Measurements from ENCODE around the gene FGFR1OP2. TPM values are rescaled to one million over a fixed set of nuclear protein-coding genes. Genes with fewer than 3 reads are reported as not detected.

Gene FGFR1OP2
- total RNA-seq, 2 experiments from 2014 or later = 42.4 to 45.0 TPM

DNA sequence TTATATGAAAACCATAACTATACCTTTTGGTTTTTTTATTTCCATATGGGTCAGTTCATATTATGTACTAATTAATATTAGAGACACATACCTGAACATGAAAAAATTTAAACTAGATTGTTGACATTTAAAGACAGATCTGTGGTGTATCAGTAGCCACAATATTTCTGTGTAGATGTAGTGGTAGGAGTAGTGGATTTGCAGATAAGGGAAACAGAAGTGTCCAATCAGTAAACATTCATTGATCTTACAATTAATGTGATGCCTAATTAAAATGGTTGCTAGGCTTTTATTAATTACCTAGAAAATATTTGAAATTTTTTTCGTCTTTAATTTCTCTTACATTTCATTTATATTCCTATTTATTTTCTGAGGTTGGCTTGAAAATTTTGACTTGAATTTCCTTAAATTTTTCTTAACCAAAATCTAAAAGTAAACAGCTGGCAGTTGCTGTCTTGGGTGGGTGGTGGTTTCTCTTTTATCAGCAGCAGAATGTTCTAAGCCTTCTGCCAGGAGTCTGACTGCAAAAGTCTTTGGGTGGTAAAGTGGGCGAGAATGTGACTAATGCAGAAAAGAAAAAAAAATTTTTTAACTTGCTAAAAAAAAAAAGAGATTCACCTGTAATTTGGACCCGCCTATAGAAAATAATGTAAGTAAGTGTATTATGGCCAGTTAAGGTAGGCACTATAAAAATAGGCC, 2.4 kb downstream of the FGFR1OP2 start:
- no peak for TF ChIP-seq EZH2phosphoT487 (IDR thresholded peaks at IDR 0.05; ENCODE audit: borderline replicate concordance, low read depth, low read length)
- TF ChIP-seq, protein P1, sequence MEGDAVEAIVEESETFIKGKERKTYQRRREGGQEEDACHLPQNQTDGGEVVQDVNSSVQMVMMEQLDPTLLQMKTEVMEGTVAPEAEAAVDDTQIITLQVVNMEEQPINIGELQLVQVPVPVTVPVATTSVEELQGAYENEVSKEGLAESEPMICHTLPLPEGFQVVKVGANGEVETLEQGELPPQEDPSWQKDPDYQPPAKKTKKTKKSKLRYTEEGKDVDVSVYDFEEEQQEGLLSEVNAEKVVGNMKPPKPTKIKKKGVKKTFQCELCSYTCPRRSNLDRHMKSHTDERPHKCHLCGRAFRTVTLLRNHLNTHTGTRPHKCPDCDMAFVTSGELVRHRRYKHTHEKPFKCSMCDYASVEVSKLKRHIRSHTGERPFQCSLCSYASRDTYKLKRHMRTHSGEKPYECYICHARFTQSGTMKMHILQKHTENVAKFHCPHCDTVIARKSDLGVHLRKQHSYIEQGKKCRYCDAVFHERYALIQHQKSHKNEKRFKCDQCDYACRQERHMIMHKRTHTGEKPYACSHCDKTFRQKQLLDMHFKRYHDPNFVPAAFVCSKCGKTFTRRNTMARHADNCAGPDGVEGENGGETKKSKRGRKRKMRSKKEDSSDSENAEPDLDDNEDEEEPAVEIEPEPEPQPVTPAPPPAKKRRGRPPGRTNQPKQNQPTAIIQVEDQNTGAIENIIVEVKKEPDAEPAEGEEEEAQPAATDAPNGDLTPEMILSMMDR (conservative IDR thresholded peaks at IDR 0.05; ENCODE audit: low read length) = no peak
- peak; percentile 18 for DNase-seq (ENCODE audit: low spot score)
- Histone ChIP-seq H3K4me2 (ENCODE audit: low read length) (peak overlapping the region; percentile 65), H3K36me3 (ENCODE audit: insufficient read depth, low read length) (peaks cover under 1% of the 10 kb centered on the region; the same call in 1 of the 2 replicates), H3K4me1 (ENCODE audit: insufficient read depth, low read length, poor library complexity, severe bottlenecking) (peaks cover 46% of the 10 kb centered on the region), H3K79me2 (ENCODE audit: insufficient read depth, low read depth, low read length) (peaks cover 94% of the 10 kb centered on the region), H3K27ac (ENCODE audit: low read depth, low read length, poor library complexity, severe bottlenecking) (peak overlapping the region; percentile 79), H2AFZ (ENCODE audit: low read length) (no peak overlapping the region), H4K20me1 (ENCODE audit: insufficient read depth, low read length) (peaks cover 34% of the 10 kb centered on the region), H3K9me2 (ENCODE audit: insufficient read depth, low read length) (no peaks in the 10 kb centered on the region), H3K4me3 (ENCODE audit: low read depth, low read length, poor library complexity, severe bottlenecking) (peak overlapping the region; percentile 89), H3K9me3 (ENCODE audit: low read length) (no peaks in the 10 kb centered on the region; the same call in 1 of the 2 replicates)
- CTCF ChIA-PET (ENCODE audit: unreplicated experiment) = no interaction called here
- intact Hi-C loops (cut with micrococcal nuclease; ENCODE audit: unreplicated experiment) = no loop called here
- no TSS peak for BruUV-seq (replicated peaks)
- POLR2A ChIA-PET = interaction anchor here (0.9 to 1.5 kb wide), 2 partner anchors 52 to 73 kb away, joined by 3 read pairs; no protein-coding TSS in a partner anchor

DNA sequence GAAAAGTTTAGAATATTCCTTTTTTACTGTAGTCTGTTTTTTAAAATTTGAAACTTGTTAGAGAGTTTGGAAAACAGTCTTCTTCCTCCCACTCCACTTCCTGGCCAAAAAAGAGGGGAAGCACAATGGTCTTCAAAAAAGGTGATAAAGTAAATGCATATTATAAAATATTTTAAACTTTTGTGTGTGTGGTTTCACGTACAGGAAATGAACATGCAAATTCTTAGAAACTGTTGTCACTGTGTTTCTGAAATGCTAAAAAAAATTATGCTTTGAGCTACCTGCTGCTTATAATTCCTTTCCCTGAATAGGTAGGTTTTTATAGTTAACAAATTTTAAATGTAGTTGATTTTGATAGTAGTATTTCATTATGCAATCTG, 2.9 kb downstream of the FGFR1OP2 start:
- TF ChIP-seq, protein P1 (conservative IDR thresholded peaks at IDR 0.05; ENCODE audit: low read length) = no peak
- no peak for TF ChIP-seq EZH2phosphoT487 (IDR thresholded peaks at IDR 0.05; ENCODE audit: borderline replicate concordance, low read depth, low read length)
- no TSS peak for BruUV-seq (replicated peaks)
- ChIA-PET CTCF (ENCODE audit: unreplicated experiment) (no interaction called here), POLR2A (interaction anchor here (0.9 to 1.5 kb wide), 2 partner anchors 51 to 72 kb away, joined by 3 read pairs; no protein-coding TSS in a partner anchor)
- Histone ChIP-seq H3K4me1 (ENCODE audit: insufficient read depth, low read length, poor library complexity, severe bottlenecking) (peaks cover 40% of the 10 kb centered on the region), H3K79me2 (ENCODE audit: insufficient read depth, low read depth, low read length) (peaks cover 94% of the 10 kb centered on the region), H3K4me2 (ENCODE audit: low read length) (peak overlapping the region; percentile 65), H3K36me3 (ENCODE audit: insufficient read depth, low read length) (no peaks in the 10 kb centered on the region), H2AFZ (ENCODE audit: low read length) (no peak overlapping the region), H3K9me2 (ENCODE audit: insufficient read depth, low read length) (no peaks in the 10 kb centered on the region), H3K4me3 (ENCODE audit: low read depth, low read length, poor library complexity, severe bottlenecking) (peak overlapping the region; percentile 89), H3K9me3 (ENCODE audit: low read length) (no peaks in the 10 kb centered on the region; the same call in 1 of the 2 replicates), H3K27ac (ENCODE audit: low read depth, low read length, poor library complexity, severe bottlenecking) (peak overlapping the region; percentile 79), H4K20me1 (ENCODE audit: insufficient read depth, low read length) (peaks cover 29% of the 10 kb centered on the region)
- peak; percentile 28 for DNase-seq (ENCODE audit: low spot score)
- intact Hi-C loops (cut with micrococcal nuclease; ENCODE audit: unreplicated experiment) = no loop called here

DNA sequence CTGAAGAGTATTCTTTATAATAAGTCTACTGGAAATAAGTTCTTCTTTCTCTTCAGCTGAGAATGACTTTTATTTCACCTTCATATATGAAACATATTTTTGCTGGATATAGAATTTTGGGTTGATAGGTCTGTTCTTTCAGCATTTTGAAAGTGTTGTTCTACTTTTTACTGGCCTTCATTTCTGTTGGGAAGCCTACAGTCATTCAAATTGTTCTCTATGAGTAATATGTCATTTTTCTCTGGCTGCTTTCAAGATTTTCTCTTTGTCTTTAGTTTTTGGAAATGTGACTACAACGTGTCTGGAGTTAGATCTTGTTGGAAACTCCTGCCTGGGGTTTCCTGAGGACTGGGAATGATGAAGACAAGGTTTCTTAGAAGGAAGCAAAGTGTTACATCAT, 10.0 kb downstream of the FGFR1OP2 start:
- Histone ChIP-seq H3K79me2 (ENCODE audit: insufficient read depth, low read depth, low read length) (peaks cover 99% of the 10 kb centered on the region), H3K9me3 (ENCODE audit: low read length) (peaks cover 7% of the 10 kb centered on the region; the same call in 1 of the 2 replicates), H3K27ac (ENCODE audit: low read depth, low read length, poor library complexity, severe bottlenecking) (no peak overlapping the region), H3K4me2 (ENCODE audit: low read length) (no peak overlapping the region), H3K4me1 (ENCODE audit: insufficient read depth, low read length, poor library complexity, severe bottlenecking) (peaks cover under 1% of the 10 kb centered on the region), H3K9me2 (ENCODE audit: insufficient read depth, low read length) (no peaks in the 10 kb centered on the region), H3K4me3 (ENCODE audit: low read depth, low read length, poor library complexity, severe bottlenecking) (no peak overlapping the region), H2AFZ (ENCODE audit: low read length) (no peak overlapping the region), H4K20me1 (ENCODE audit: insufficient read depth, low read length) (no peaks in the 10 kb centered on the region), H3K36me3 (ENCODE audit: insufficient read depth, low read length) (peaks cover 28% of the 10 kb centered on the region)
- no TSS peak for BruUV-seq (replicated peaks)
- CTCF ChIA-PET (ENCODE audit: unreplicated experiment) = no interaction called here
- TF ChIP-seq, protein P1 (conservative IDR thresholded peaks at IDR 0.05; ENCODE audit: low read length) = no peak
- TF ChIP-seq EZH2phosphoT487 (IDR thresholded peaks at IDR 0.05; ENCODE audit: borderline replicate concordance, low read depth, low read length) = no peak
- no peak for DNase-seq (ENCODE audit: low spot score)
- intact Hi-C loops (cut with micrococcal nuclease; ENCODE audit: unreplicated experiment) = no loop called here
- POLR2A ChIA-PET = no interaction called here

Measured in OCI-LY7 (cell line).